M059J (cell line): Measurements from ENCODE around the gene TMEM115. TPM values are rescaled to one million over a fixed set of nuclear protein-coding genes. Genes with fewer than 3 reads are reported as not detected.
"Not testable (repeated sequence)": the region's sequence is repeated elsewhere in the genome, so short reads cannot be mapped to it uniquely, and the experiment has no call there.

ENCODE experiments used
- DNase-seq: peaks from one replicate; pipeline ENCODE4 v3.0.0-alpha.2; 2012; ENCODE audit warnings: low read depth
- total RNA-seq: library from RNA; depleted of rRNA; stranded (reverse); fragments of >200 nt; shearing (Covaris generic); gene quantifications from 2 replicates; pipeline ENCODE4 v1.2.3, GENCODE V29; 2014; rRNA removed

The TMEM115 gene
- total RNA-seq, 1 experiment from 2014 or later = 38.2 TPM

GRCh38 chr3:50318615-50319014 lies 40.7 kb downstream of the TMEM115 start:
- no peak for DNase-seq

DNA sequence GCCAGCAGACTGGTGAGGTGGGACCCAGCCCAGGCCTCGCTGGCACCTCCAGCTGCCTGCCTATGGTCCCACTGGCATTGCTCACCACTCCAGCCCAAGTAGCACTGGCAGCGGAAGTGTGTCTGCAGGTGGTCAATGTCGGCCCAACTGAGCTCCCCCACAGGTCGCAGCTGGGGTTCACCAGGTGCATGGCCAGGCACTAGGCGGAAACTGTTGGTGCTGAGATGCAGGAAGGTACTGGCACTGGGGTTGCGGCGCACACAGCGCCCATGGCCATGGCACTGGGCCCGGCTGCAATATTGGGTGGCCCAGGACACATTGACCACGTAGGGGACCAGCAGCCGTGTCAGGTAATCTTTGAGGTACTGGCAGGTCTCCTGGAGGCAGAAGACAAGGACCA lies 41.2 kb downstream of the TMEM115 start:
- DNase-seq = no peak

- no peak for DNase-seq
These were observed 42.0 kb downstream of the TMEM115 start for GRCh38 chr3:50317300-50317699.

GRCh38 chr3:50316657-50317242 lies 42.6 kb downstream of the TMEM115 start:
- DNase-seq = peak; percentile 67

GRCh38 chr3:50314816-50315215 lies 44.5 kb downstream of the TMEM115 start:
- no peak for DNase-seq

DNA sequence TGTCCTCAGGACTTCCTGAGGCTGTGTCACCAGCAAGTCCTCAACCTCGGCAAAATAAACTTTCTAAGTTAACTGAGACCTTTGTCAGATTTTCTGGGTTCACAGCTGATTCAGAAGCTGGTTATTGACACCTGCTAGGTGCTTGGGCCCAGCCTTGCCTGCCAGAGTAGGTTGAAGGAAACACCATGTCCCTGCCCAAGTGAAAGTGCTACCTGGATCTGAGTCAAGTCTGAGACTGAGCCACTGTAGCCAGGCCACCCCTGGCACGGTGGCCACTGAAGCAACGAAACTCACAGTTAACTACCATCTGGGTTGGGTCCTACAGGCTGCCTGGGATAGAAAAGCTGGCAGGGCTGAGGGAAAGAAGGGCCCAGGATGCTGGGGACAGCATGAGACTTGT lies 45.0 kb downstream of the TMEM115 start:
- DNase-seq = no peak

- not testable (repeated sequence) for DNase-seq
These were observed 47.3 kb downstream of the TMEM115 start for GRCh38 chr3:50312041-50312440.

Other genes starting within 250 kb of the TMEM115 start
- 3.7 and 6.6 TPM in 2 replicates for gene SEMA3F, start 204.2 kb downstream of the TMEM115 start, total RNA-seq
- gene GNAT1, start 167.9 kb downstream of the TMEM115 start, total RNA-seq = not detected in 2 replicates
- gene SLC38A3, start 154.2 kb downstream of the TMEM115 start, total RNA-seq = 0.89 and 0.96 TPM in 2 replicates
- gene GNAI2, start 123.3 kb downstream of the TMEM115 start, total RNA-seq = 232 and 259 TPM in 2 replicates
- 12.0 and 22.5 TPM in 2 replicates for gene SEMA3B, start 90.4 kb downstream of the TMEM115 start, total RNA-seq
- not detected in 2 replicates for gene LSMEM2, start 80.4 kb downstream of the TMEM115 start, total RNA-seq
- 49.3 and 50.4 TPM in 2 replicates for gene IFRD2, start 67.1 kb downstream of the TMEM115 start, total RNA-seq
- gene HYAL3, start 60.1 kb downstream of the TMEM115 start, total RNA-seq = 1.6 and 3.0 TPM in 2 replicates
- 6.9 and 8.9 TPM in 2 replicates for gene NAA80, start 60.1 kb downstream of the TMEM115 start, total RNA-seq
- gene HYAL1, start 55.9 kb downstream of the TMEM115 start, total RNA-seq = not detected in 2 replicates
- 48.2 and 59.5 TPM in 2 replicates for gene HYAL2, start 36.8 kb downstream of the TMEM115 start, total RNA-seq
- 23.7 and 25.4 TPM in 2 replicates for gene TUSC2, start 31.3 kb downstream of the TMEM115 start, total RNA-seq
- 12.7 and 16.1 TPM in 2 replicates for gene RASSF1, start 18.7 kb downstream of the TMEM115 start, total RNA-seq
- gene ZMYND10, start 13.8 kb downstream of the TMEM115 start, total RNA-seq = 0.37 and 3.2 TPM in 2 replicates
- gene NPRL2, start 8.7 kb downstream of the TMEM115 start, total RNA-seq = 15.6 and 27.9 TPM in 2 replicates
- gene CYB561D2, start 8.7 kb downstream of the TMEM115 start, total RNA-seq = 32.8 and 49.9 TPM in 2 replicates
- not detected in 2 replicates for gene CACNA2D2, start 144.1 kb upstream of the TMEM115 start, total RNA-seq
- gene C3orf18, start 208.2 kb upstream of the TMEM115 start, total RNA-seq = 0.05 and 2.7 TPM in 2 replicates
- 5.5 and 7.3 TPM in 2 replicates for gene HEMK1, start 210.0 kb upstream of the TMEM115 start, total RNA-seq